NCI-H2196 (cell line): ENCODE measurements around the gene AMIGO1.

Experiments used
- DNase-seq: peaks from one replicate; lab custom pipeline; 2025; ENCODE audit not compliant: unreplicated experiment; lab: John Stamatoyannopoulos, UW

The AMIGO1 gene

GRCh38 chr1:109466125-109466451 is 43.4 kb downstream of the AMIGO1 start:
- DNase-seq = no peak

- DNase-seq = no peak
Measured at GRCh38 chr1:109457819-109458218, 51.7 kb downstream of the AMIGO1 start.

GRCh38 chr1:109454497-109455133 is 54.9 kb downstream of the AMIGO1 start:
- DNase-seq = no peak
